Left ventricle myocardium inferior (tissue), 1 donor: Measurements from ENCODE around the gene UNC13B. TPM values are rescaled to one million over a fixed set of nuclear protein-coding genes. Genes with fewer than 3 reads are reported as not detected.

ENCODE experiments used
- DNase-seq: peaks from one replicate; pipeline ENCODE4 v3.0.0-alpha.2; 2020
- H3K27ac ChIP-seq: fragments of 200-600 bp; replicated peaks from 2 replicates; pipeline ENCODE4 v1.8.0; 2021
- H3K27me3 ChIP-seq: fragments of 200-600 bp; 2 replicates; pipeline ENCODE4 v1.8.0; 2021; ENCODE audit warnings: low read depth
- H3K36me3 ChIP-seq: fragments of 200-600 bp; 2 replicates; pipeline ENCODE4 v1.8.0; 2021
- H3K4me1 ChIP-seq: fragments of 200-600 bp; 2 replicates; pipeline ENCODE4 v1.8.0; 2021
- H3K4me3 ChIP-seq: fragments of 200-600 bp; 2 replicates; pipeline ENCODE4 v1.8.0; 2021; ENCODE audit warnings: mild to moderate bottlenecking, moderate library complexity
- H3K9me3 ChIP-seq: fragments of 200-600 bp; replicated peaks from 2 replicates; pipeline ENCODE4 v1.8.0; 2021
- CTCF ChIP-seq: fragments of 200-600 bp; IDR thresholded peaks from 2 replicates; pipeline ENCODE4 v1.8.0; 2021; ENCODE audit warnings: antibody characterized with exemption, mild to moderate bottlenecking, borderline replicate concordance
- intact Hi-C: fragments of 100-400 bp; cut with micrococcal nuclease; formaldehyde crosslinking; loops from one replicate; pipeline ENCODE4 v1.11.0; 2022
- long read RNA-seq: library from polyadenylated mRNA; unstranded; transcript quantifications from one replicate; pipeline ENCODE4 v2.0.0, GENCODE V29; 2021
- total RNA-seq: library from RNA; stranded (reverse); fragmentation: NEBNext Ultra II Directional; extraction: Animal tissue kit (Norgen Biotek cat#: 25700); gene quantifications from one replicate; pipeline ENCODE4 v1.2.1, GENCODE V29; 2021
- donor health status: DM: no; HTN: yes; CAD: no; lungs with severe emphysema.

Gene UNC13B
- total RNA-seq = 21.6 TPM
- long read RNA-seq, full-length matches to known transcripts = 4 of 22 reads
- long read RNA-seq, partial matches to known transcripts = 17 of 22 reads
- long read RNA-seq, other reads (novel, unspliced or antisense) = 1 of 22 reads

GRCh38 chr9:35161713-35162604 lies at the start of gene UNC13B:
UNC13B (plus strand) TSS chr9:35162009; CDS start chr9:35162284, 275 bp downstream.
- intact Hi-C loops = loop anchor here (5.0 kb wide), 1 partner anchor 45 kb away; the partner anchor contains the start of gene ATOSB
- H3K36me3 ChIP-seq = no peaks in the 10 kb centered on the region
- DNase-seq = peak; percentile 95
- peak within 1 kb of the TSS; percentile 83 for H3K4me3 ChIP-seq
- no peaks in the 10 kb centered on the region for H3K9me3 ChIP-seq
- H3K4me1 ChIP-seq = peaks cover 43% of the 10 kb centered on the region
- no peaks in the 10 kb centered on the region for H3K27me3 ChIP-seq
- H3K27ac ChIP-seq = peak within 1 kb of the TSS; percentile 98
- no peak for TF ChIP-seq CTCF

- Histone ChIP-seq H3K27ac (peak overlapping the region; percentile 95), H3K9me3 (no peaks in the 10 kb centered on the region), H3K4me1 (peaks cover 74% of the 10 kb centered on the region), H3K4me3 (peak overlapping the region; percentile 93), H3K27me3 (no peaks in the 10 kb centered on the region), H3K36me3 (peaks cover 13% of the 10 kb centered on the region)
- DNase-seq = no peak
- intact Hi-C loops = loop anchor here (10.0 kb wide), 1 partner anchor 142 kb away; no protein-coding TSS in a partner anchor
- TF ChIP-seq CTCF = no peak
Measured at GRCh38 chr9:35112257-35113020, 49.4 kb upstream of the UNC13B start.

- peak overlapping the region; percentile 95 for H3K27ac ChIP-seq
- no peaks in the 10 kb centered on the region for H3K9me3 ChIP-seq
- intact Hi-C loops = loop anchor here (10.0 kb wide), 1 partner anchor 141 kb away; no protein-coding TSS in a partner anchor
- peak overlapping the region; percentile 74 for H3K4me3 ChIP-seq
- DNase-seq = peak; percentile 84
- peaks cover 74% of the 10 kb centered on the region for H3K4me1 ChIP-seq
- H3K36me3 ChIP-seq = no peaks in the 10 kb centered on the region
- no peaks in the 10 kb centered on the region for H3K27me3 ChIP-seq
- no peak for TF ChIP-seq CTCF
Measured at GRCh38 chr9:35114113-35114839, 47.5 kb upstream of the UNC13B start.

- no peak for TF ChIP-seq CTCF
- peaks cover 66% of the 10 kb centered on the region for H3K4me1 ChIP-seq
- no peaks in the 10 kb centered on the region for H3K27me3 ChIP-seq
- intact Hi-C loops = loop anchor here (5.0 to 10.0 kb wide), 3 partner anchors 47 to 362 kb away; partner anchors contain the start of gene UNC13B
- H3K4me3 ChIP-seq = peak overlapping the region; percentile 74
- H3K9me3 ChIP-seq = no peaks in the 10 kb centered on the region
- DNase-seq = peak; percentile 80
- H3K36me3 ChIP-seq = no peaks in the 10 kb centered on the region
- H3K27ac ChIP-seq = peak overlapping the region; percentile 95
Measured at GRCh38 chr9:35114840-35115628, 46.8 kb upstream of the UNC13B start.
